IPS-20b (cell line): ENCODE results near the gene TTLL3.
"Not testable (repeated sequence)": the region's sequence is repeated elsewhere in the genome, so short reads cannot be mapped to it uniquely, and the experiment has no call there.

Experiments used
- H3K27ac ChIP-seq: one replicate; pipeline ENCODE4 v1.5.1; 2013; ENCODE audit warnings: low read length
- H3K27me3 ChIP-seq: 2 replicates; pipeline ENCODE4 v1.6.1; 2013; ENCODE audit warnings: mild to moderate bottlenecking, low read length, inconsistent platforms; ENCODE audit not compliant: insufficient read depth
- H3K36me3 ChIP-seq: 2 replicates; pipeline ENCODE4 v1.6.1; 2013; ENCODE audit warnings: low read depth, mild to moderate bottlenecking, inconsistent platforms, low read length, moderate library complexity; ENCODE audit not compliant: insufficient read depth
- H3K4me1 ChIP-seq: 2 replicates; pipeline ENCODE4 v1.6.1; 2013; ENCODE audit warnings: mild to moderate bottlenecking, control low read depth, inconsistent platforms, low read length, moderate library complexity; ENCODE audit not compliant: insufficient read depth
- H3K4me3 ChIP-seq: 2 replicates; pipeline ENCODE4 v1.5.1; 2013; ENCODE audit warnings: mild to moderate bottlenecking, low read length, inconsistent platforms
- H3K9ac ChIP-seq: 2 replicates; pipeline ENCODE4 v1.6.1; 2013; ENCODE audit warnings: low read depth, mild to moderate bottlenecking, inconsistent platforms, low read length, moderate library complexity
- H3K9me3 ChIP-seq: 2 replicates; pipeline ENCODE4 v1.6.1; 2013; ENCODE audit warnings: mild to moderate bottlenecking, low read depth, low read length, inconsistent platforms; ENCODE audit not compliant: insufficient read depth

TTLL3 gene

GRCh38 chr3:9866639-9867038 lies 56.6 kb downstream of the TTLL3 start:
- Histone ChIP-seq H3K27me3 (peaks cover 16% of the 10 kb centered on the region), H3K27ac (no peak overlapping the region), H3K4me3 (no peak overlapping the region), H3K4me1 (no peaks in the 10 kb centered on the region; the same call in 1 of the 2 replicates), H3K9me3 (no peaks in the 10 kb centered on the region), H3K36me3 (no peaks in the 10 kb centered on the region), H3K9ac (no peak overlapping the region)

DNA sequence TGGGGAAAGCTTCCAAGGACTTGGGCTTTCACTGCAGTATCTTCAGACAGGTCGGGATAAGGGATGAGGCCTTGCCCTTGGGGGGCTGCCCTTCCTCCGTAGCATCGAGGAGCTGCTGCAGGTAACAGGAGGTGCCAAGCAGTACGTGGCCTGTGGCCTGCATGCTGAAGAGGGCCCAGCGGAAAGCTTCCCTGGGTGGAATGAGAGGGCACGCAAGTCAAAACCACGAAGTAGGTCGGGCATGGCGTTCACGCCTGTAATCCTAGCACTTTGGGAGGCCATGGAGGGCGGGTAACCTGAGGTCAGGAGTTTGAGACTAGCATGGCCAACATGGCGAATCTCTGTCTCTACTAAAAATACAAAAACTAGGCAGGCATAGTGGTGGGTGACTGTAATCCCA lies 57.0 kb downstream of the TTLL3 start:
- no peak overlapping the region for H3K9ac ChIP-seq

GRCh38 chr3:9869955-9870354 lies 59.9 kb downstream of the TTLL3 start:
- no peak overlapping the region for H3K4me3 ChIP-seq
- no peaks in the 10 kb centered on the region for H3K4me1 ChIP-seq
- no peaks in the 10 kb centered on the region for H3K9me3 ChIP-seq
- no peaks in the 10 kb centered on the region for H3K36me3 ChIP-seq
- H3K27me3 ChIP-seq: no peaks in the 10 kb centered on the region
- no peak overlapping the region for H3K27ac ChIP-seq
- no peak overlapping the region for H3K9ac ChIP-seq

More for the DNA sequence above, 57.0 kb downstream of the TTLL3 start:
- Histone ChIP-seq H3K27ac (no peak overlapping the region), H3K4me3 (no peak overlapping the region), H3K9me3 (no peaks in the 10 kb centered on the region), H3K27me3 (peaks cover 11% of the 10 kb centered on the region), H3K36me3 (no peaks in the 10 kb centered on the region), H3K4me1 (no peaks in the 10 kb centered on the region)

GRCh38 chr3:9870978-9871377 lies 60.9 kb downstream of the TTLL3 start:
- Histone ChIP-seq H3K4me1 (no peaks in the 10 kb centered on the region), H3K36me3 (no peaks in the 10 kb centered on the region), H3K27me3 (no peaks in the 10 kb centered on the region), H3K9ac (no peak overlapping the region), H3K27ac (no peak overlapping the region), H3K9me3 (no peaks in the 10 kb centered on the region), H3K4me3 (no peak overlapping the region)

DNA sequence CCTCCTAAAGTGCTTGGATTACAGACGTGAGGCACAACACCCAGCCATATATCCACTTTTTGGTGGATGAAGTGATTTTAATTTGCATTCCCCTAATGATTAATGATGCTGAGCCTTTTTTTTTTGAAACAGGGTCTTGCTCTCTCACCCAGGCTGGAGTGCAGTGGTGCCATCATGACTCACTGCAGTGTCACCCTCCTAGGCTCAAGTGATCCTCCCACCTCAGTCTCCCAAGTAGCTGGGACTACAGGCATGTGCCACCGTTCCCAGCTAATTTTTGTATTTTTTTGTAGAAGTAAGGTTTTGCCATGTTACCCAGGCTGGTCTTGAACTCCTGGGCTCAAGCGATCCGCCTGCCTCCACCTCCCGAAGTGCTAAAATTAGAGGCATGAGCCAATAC lies 62.0 kb downstream of the TTLL3 start:
- not testable (repeated sequence) for H3K9ac ChIP-seq, H3K9me3 ChIP-seq, H3K27me3 ChIP-seq, H3K4me3 ChIP-seq, H3K36me3 ChIP-seq, H3K27ac ChIP-seq, H3K4me1 ChIP-seq

DNA sequence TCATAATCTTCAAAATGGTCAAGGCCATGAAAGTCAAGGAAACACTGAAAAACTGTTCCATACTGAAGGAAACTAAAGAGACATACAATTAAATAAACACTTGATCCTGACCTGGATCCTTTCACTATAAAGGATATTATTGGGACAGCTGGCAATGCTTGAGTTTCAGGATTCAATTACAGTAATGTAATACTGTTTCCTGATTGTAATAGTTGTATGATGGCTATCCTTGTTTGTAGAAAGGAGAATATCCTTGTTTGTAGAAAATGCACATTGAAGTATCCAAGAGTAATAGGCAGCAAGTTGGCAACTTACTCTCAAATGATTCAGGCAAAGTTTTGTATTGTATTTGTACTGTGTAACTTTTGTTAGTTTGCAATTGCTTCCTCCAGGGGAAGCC lies 65.4 kb downstream of the TTLL3 start:
- no peaks in the 10 kb centered on the region for H3K27me3 ChIP-seq
- no peak overlapping the region for H3K27ac ChIP-seq
- H3K4me1 ChIP-seq: no peaks in the 10 kb centered on the region
- no peaks in the 10 kb centered on the region for H3K36me3 ChIP-seq
- no peak overlapping the region for H3K9ac ChIP-seq
- no peak overlapping the region for H3K4me3 ChIP-seq
- H3K9me3 ChIP-seq: no peaks in the 10 kb centered on the region

DNA sequence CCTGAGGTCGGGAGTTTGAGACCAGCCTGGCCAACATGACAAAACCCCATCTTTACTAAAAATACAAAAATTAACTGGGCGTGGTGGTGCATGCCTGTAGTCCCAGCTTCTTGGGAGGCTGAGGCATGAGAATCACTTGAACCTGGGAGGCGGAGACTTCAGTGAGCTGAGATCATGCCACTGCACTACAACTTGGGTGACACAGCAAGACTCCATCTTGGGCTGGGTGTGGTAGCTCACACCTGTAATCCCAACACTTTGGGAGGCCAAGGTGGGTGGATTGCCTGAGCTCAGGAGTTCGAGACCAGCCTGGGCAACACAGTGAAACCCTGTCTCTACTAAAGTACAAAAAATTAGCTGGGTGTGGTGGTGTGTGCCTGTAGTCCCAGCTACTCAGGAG lies 66.2 kb downstream of the TTLL3 start:
- H3K9me3 ChIP-seq, H3K4me1 ChIP-seq, H3K27ac ChIP-seq, H3K4me3 ChIP-seq, H3K9ac ChIP-seq, H3K36me3 ChIP-seq, H3K27me3 ChIP-seq: not testable (repeated sequence)

- Histone ChIP-seq H3K36me3 (no peaks in the 10 kb centered on the region), H3K9ac (no peak overlapping the region), H3K9me3 (no peaks in the 10 kb centered on the region), H3K27ac (no peak overlapping the region), H3K4me1 (no peaks in the 10 kb centered on the region), H3K27me3 (no peaks in the 10 kb centered on the region), H3K4me3 (no peak overlapping the region)
Observed at GRCh38 chr3:9876991-9877390, 66.9 kb downstream of the TTLL3 start.

- no peaks in the 10 kb centered on the region; the same call in 1 of the 2 replicates for H3K4me1 ChIP-seq
- H3K9me3 ChIP-seq: no peaks in the 10 kb centered on the region
- H3K36me3 ChIP-seq: no peaks in the 10 kb centered on the region
- H3K4me3 ChIP-seq: no peak overlapping the region
- no peak overlapping the region for H3K9ac ChIP-seq
- H3K27me3 ChIP-seq: no peaks in the 10 kb centered on the region
- H3K27ac ChIP-seq: no peak overlapping the region
Observed at GRCh38 chr3:9878700-9879099, 68.6 kb downstream of the TTLL3 start.

DNA sequence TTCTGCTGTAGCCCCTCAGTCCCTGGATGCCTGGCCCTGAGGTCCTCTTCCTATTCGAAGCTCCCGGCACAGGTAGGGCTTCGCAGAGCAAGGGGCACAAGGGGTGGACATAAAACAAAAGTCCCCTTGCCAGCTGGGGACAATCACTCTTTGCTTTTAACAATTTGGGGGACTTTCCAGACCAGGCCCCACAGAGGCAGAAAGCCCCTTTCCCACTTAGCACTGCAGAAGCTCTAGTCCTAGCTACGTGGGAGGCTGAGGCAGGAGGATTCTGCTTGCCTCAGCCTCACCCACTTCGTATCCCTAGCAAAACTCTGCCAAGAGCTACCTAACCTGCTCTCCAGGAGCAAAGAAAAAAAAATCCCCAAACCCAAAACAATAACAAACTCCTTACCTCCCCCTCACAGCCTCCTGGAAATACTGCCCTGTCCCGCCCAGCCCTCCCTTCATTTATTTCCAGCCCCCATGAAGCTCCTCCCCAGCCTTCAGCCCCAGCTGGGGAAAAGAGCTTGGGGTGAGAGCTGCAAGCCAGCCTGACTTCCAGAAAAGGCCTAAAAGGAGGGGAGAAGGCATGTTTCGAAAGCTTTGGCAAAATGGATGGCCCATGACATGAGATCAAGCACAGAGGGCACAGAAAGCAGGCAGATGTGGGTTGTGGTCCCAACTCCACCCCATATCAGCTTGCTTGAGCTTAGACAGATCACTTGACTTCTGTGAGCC lies 69.9 kb downstream of the TTLL3 start, which contains the start of gene CIDEC:
Gene CIDEC (minus strand): TSS at position 424 of the 720 bp plus-strand sequence. CDS start 1,767 bp downstream, outside the sequence.
- no peak within 1 kb of the TSS for H3K27ac ChIP-seq
- H3K27me3 ChIP-seq: no peaks in the 10 kb centered on the region
- peaks cover 2% of the 10 kb centered on the region; the same call in 1 of the 2 replicates for H3K4me1 ChIP-seq
- H3K9me3 ChIP-seq: no peaks in the 10 kb centered on the region
- H3K9ac ChIP-seq: no peak within 1 kb of the TSS
- H3K4me3 ChIP-seq: no peak within 1 kb of the TSS
- H3K36me3 ChIP-seq: no peaks in the 10 kb centered on the region

DNA sequence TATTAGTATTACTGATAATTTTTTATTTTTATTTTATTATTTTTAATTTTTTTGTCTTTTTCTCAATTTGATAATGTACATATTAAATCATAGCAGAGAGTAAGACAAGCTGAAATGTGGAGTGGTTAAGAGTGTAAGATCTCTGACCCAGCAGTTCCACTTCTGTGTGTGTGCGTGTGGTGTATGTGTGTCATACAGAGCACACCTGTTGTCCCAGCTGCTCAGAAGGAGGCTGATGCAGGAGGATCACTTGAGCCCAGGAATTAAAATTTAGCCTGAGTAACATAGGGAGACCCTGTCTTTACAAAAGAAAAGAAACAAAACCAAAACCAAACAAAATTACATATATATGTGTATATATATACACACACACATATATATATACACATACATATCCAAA lies 71.4 kb downstream of the TTLL3 start:
- no peak overlapping the region for H3K9ac ChIP-seq
- no peaks in the 10 kb centered on the region for H3K9me3 ChIP-seq
- H3K4me3 ChIP-seq: no peak overlapping the region
- H3K4me1 ChIP-seq: peaks cover 2% of the 10 kb centered on the region; the same call in 1 of the 2 replicates
- H3K27me3 ChIP-seq: no peaks in the 10 kb centered on the region
- H3K27ac ChIP-seq: no peak overlapping the region
- H3K36me3 ChIP-seq: no peaks in the 10 kb centered on the region

GRCh38 chr3:9883706-9884554 lies 73.9 kb downstream of the TTLL3 start:
- Histone ChIP-seq H3K27ac (no peak overlapping the region), H3K36me3 (no peaks in the 10 kb centered on the region), H3K27me3 (no peaks in the 10 kb centered on the region), H3K9me3 (no peaks in the 10 kb centered on the region), H3K9ac (no peak overlapping the region), H3K4me1 (peaks cover 2% of the 10 kb centered on the region; the same call in 1 of the 2 replicates), H3K4me3 (no peak overlapping the region)
